ENCODE data around the gene ZDHHC11B.
"Not testable (repeated sequence)": the region's sequence is repeated elsewhere in the genome, so short reads cannot be mapped to it uniquely, and the experiment has no call there.

The ZDHHC11B gene, protein sequence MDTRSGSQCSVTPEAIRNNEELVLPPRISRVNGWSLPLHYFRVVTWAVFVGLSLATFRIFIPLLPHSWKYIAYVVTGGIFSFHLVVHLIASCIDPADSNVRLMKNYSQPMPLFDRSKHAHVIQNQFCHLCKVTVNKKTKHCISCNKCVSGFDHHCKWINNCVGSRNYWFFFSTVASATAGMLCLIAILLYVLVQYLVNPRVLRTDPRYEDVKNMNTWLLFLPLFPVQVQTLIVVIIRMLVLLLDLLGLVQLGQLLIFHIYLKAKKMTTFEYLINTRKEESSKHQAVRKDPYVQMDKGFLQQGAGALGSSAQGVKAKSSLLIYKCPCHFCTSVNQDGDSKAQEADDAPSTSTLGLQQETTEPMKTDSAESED

GRCh38 chr5:784428-785177 is at the start of gene ZDHHC11B:
ZDHHC11B (minus strand) TSS chr5:784729; CDS start chr5:766919, 17,810 bp downstream.
- Mint-ChIP-seq H3K27ac (peak within 1 kb of the TSS in 1 of 2 donors; percentile 27), H3K4me3 (peak within 1 kb of the TSS; percentile 81 to 84), H3K27me3 (peaks cover 30% of the 10 kb centered on the region), H3K9me3 (peaks cover 4 to 18% of the 10 kb centered on the region in 2 donors)
- DNase-seq (peak; percentile 86 to 87), ATAC-seq (peak; percentile 85)
- H3K4me1 Mint-ChIP-seq: not testable (repeated sequence)

GRCh38 chr5:834013-834412 is 49.5 kb upstream of the ZDHHC11B start:
- DNase-seq, ATAC-seq, H3K27ac Mint-ChIP-seq, H3K9me3 Mint-ChIP-seq, H3K27me3 Mint-ChIP-seq, H3K4me1 Mint-ChIP-seq, H3K4me3 Mint-ChIP-seq: not testable (repeated sequence)

GRCh38 chr5:828194-828593 is 43.7 kb upstream of the ZDHHC11B start:
- H3K9me3 Mint-ChIP-seq, H3K27ac Mint-ChIP-seq, DNase-seq, H3K27me3 Mint-ChIP-seq, H3K4me1 Mint-ChIP-seq, H3K4me3 Mint-ChIP-seq, ATAC-seq: not testable (repeated sequence)

DNA sequence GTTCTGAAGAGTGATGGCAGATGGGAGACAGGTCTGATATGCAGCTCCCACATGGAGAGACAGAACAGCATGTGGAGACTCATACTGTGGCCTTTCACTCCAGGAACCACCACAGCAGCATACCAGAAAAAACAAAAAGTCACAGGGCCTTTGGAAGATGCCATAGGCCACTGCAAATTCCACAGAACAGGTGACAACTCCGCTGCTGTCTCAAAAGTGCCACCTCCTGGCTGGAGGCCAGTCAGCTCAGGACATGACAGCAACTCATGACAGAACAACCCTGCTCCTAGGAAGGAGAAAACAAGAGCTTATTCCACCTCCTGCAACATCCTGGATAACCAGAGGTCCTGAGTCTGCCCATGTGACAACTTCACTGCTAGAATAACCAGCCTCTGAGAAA is 41.0 kb upstream of the ZDHHC11B start:
- H3K27me3 Mint-ChIP-seq, ATAC-seq, H3K4me3 Mint-ChIP-seq, DNase-seq, H3K4me1 Mint-ChIP-seq, H3K9me3 Mint-ChIP-seq: not testable (repeated sequence)
- peak overlapping the region in 1 of 2 donors; percentile 27 for H3K27ac Mint-ChIP-seq

- H3K9me3 Mint-ChIP-seq: no peaks in the 10 kb centered on the region
- DNase-seq: no peak
- ATAC-seq: no peak
- peaks cover 7% of the 10 kb centered on the region for H3K27me3 Mint-ChIP-seq
- H3K27ac Mint-ChIP-seq: peak overlapping the region in 1 of 2 donors; percentile 74
- no peaks in the 10 kb centered on the region for H3K4me1 Mint-ChIP-seq
- no peak overlapping the region for H3K4me3 Mint-ChIP-seq
Measured at GRCh38 chr5:821504-821903, 37.0 kb upstream of the ZDHHC11B start.

GRCh38 chr5:820245-820644 is 35.7 kb upstream of the ZDHHC11B start:
- H3K4me3 Mint-ChIP-seq: no peak overlapping the region
- no peak for DNase-seq
- ATAC-seq: no peak
- H3K27ac Mint-ChIP-seq: no peak overlapping the region
- no peaks in the 10 kb centered on the region for H3K4me1 Mint-ChIP-seq
- peaks cover 5% of the 10 kb centered on the region for H3K27me3 Mint-ChIP-seq
- no peaks in the 10 kb centered on the region for H3K9me3 Mint-ChIP-seq

- ATAC-seq: no peak
Measured at GRCh38 chr5:819078-819477, 34.5 kb upstream of the ZDHHC11B start.

DNA sequence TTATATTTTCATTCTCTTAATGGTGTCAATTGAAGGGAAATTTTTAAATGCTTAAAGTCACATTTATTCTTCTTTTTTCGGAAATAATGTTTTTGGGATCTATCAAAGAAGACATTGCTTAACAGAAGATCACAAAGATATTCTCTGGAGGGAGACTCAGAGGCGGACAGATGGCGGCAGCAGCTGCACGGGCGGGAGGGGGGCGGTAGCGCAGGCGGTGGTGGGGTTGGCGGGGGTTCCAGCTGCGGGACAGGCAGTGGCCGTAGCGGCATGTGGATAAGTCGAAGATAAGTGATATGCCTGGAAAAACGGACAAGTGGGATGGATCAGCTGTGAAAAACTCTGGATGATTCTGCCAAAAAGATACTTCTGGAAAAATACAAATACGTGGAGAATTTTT is 31.6 kb upstream of the ZDHHC11B start:
- no peak overlapping the region for H3K4me3 Mint-ChIP-seq
- H3K9me3 Mint-ChIP-seq: no peaks in the 10 kb centered on the region
- no peaks in the 10 kb centered on the region for H3K27me3 Mint-ChIP-seq
- H3K27ac Mint-ChIP-seq: no peak overlapping the region
- ATAC-seq (no peak), DNase-seq (no peak)
- no peaks in the 10 kb centered on the region for H3K4me1 Mint-ChIP-seq

More at GRCh38 chr5:819078-819477, 34.5 kb upstream of the ZDHHC11B start:
- Mint-ChIP-seq H3K4me3 (no peak overlapping the region), H3K9me3 (no peaks in the 10 kb centered on the region), H3K4me1 (no peaks in the 10 kb centered on the region), H3K27me3 (no peaks in the 10 kb centered on the region), H3K27ac (no peak overlapping the region)
- DNase-seq: no peak

DNA sequence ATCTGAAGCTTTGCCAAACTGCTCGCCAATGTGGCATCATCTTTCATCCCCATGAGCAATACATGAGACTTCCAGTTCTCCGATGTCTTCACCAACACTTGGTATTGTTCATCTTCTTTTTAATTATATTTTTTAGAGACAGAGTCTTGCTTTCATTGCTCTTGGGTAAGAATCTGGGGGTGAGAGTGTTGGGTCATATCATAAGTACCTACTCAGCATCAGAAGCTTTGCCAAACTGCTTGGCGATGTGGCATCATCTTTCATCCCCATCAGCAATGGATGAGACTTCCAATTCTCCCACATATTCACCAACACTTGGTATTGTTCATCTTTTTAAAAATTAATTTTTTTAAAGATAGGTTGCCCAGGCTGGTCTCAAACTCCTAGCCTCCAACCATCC is 30.9 kb upstream of the ZDHHC11B start:
- DNase-seq (no peak), ATAC-seq (no peak)

GRCh38 chr5:813575-813974 is 29.0 kb upstream of the ZDHHC11B start:
- H3K9me3 Mint-ChIP-seq, H3K4me1 Mint-ChIP-seq, H3K27ac Mint-ChIP-seq, H3K27me3 Mint-ChIP-seq, DNase-seq, ATAC-seq, H3K4me3 Mint-ChIP-seq: not testable (repeated sequence)

More for the DNA sequence above, 30.9 kb upstream of the ZDHHC11B start:
- Mint-ChIP-seq H3K4me1 (no peaks in the 10 kb centered on the region), H3K27ac (no peak overlapping the region), H3K4me3 (no peak overlapping the region), H3K9me3 (no peaks in the 10 kb centered on the region), H3K27me3 (no peaks in the 10 kb centered on the region)

DNA sequence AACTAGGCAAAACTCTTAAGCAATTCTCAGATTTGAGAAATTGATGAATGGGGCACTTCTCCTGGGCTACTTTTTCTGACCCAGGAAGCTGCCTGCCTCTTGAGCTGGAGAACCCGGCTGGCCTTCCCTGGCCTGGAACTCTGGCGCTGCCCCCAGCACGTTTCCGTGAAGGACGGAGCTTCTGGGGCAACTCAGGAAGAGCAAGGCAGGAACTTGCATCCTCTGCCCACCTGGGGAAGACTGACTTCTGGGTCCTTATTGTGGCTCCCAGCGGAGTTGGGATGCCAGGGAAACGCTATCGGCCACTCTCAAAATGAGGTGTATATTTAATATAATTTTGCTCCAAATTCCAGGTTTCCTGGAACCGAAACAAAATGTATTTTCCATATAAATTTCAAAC is 26.9 kb upstream of the ZDHHC11B start:
- not testable (repeated sequence) for H3K9me3 Mint-ChIP-seq, H3K27me3 Mint-ChIP-seq, DNase-seq, H3K4me1 Mint-ChIP-seq, H3K27ac Mint-ChIP-seq, ATAC-seq, H3K4me3 Mint-ChIP-seq

DNA sequence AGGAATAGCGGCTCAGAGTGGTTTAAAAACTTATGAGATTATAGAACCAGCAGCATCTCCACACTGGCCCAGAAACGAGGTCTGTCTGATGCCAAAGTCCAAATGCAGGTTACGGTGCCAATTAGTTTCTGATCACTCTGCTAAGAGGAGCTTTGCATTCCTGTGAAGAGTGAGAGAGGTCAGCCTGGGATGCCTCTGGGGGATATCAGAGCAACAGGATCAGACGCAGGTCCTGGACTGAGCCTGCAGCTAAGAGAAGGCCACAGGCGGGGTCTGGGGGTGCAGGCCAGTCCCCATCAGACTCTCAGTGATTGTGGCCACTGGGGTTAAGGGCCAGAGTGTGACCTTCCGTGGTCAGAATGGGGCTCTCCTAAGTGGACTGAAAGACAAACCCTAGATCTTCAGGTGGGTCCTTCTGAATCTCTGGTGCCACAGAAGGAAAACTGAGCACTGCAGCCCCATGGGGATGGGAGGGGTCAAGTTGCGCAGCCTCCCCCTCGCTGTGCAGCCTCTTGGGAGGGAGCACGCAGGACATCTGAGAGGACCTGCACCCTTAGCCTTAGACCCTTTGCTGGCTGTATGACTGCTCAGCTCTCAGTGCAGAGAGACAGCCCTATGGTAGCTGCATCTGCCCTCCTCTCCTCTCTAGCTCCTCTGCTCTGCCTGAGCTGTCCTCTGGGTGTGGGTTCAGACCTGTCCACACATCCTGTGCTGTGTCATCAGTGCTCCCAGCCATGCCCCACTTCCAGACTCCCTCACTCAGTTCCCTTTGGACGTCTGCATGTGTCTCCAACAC is 23.4 kb upstream of the ZDHHC11B start:
- not testable (repeated sequence) for DNase-seq, H3K4me1 Mint-ChIP-seq, H3K27me3 Mint-ChIP-seq, H3K27ac Mint-ChIP-seq, H3K4me3 Mint-ChIP-seq
- ATAC-seq: peak; percentile 46
- H3K9me3 Mint-ChIP-seq: peaks cover 9 to 18% of the 10 kb centered on the region in 2 donors

- Mint-ChIP-seq H3K4me3 (no peak overlapping the region), H3K4me1 (no peaks in the 10 kb centered on the region), H3K27ac (no peak overlapping the region), H3K9me3 (peaks cover 9 to 33% of the 10 kb centered on the region in 2 donors), H3K27me3 (peaks cover 9% of the 10 kb centered on the region)
- no peak for ATAC-seq
- no peak for DNase-seq
Measured at GRCh38 chr5:801472-801871, 16.9 kb upstream of the ZDHHC11B start.

- not testable (repeated sequence) for H3K4me1 Mint-ChIP-seq, H3K4me3 Mint-ChIP-seq, DNase-seq, ATAC-seq, H3K27me3 Mint-ChIP-seq, H3K27ac Mint-ChIP-seq
- H3K9me3 Mint-ChIP-seq: peaks cover 9 to 35% of the 10 kb centered on the region in 2 donors
Measured at GRCh38 chr5:801055-801454, 16.5 kb upstream of the ZDHHC11B start.

- H3K9me3 Mint-ChIP-seq: peaks cover 7 to 39% of the 10 kb centered on the region in 2 donors
- H3K4me1 Mint-ChIP-seq, DNase-seq, H3K27me3 Mint-ChIP-seq, H3K4me3 Mint-ChIP-seq, H3K27ac Mint-ChIP-seq, ATAC-seq: not testable (repeated sequence)
Measured at GRCh38 chr5:798505-799138, 14.1 kb upstream of the ZDHHC11B start.
